Transverse colon (tissue), 4 donors: ENCODE measurements around the gene FAM13C. TPM values are rescaled to one million over a fixed set of nuclear protein-coding genes. Genes with fewer than 3 reads are reported as not detected.

Experiments used
- DNase-seq: peaks from one replicate; pipeline ENCODE4 v3.0.0-alpha.2; 2019
- H3K27ac ChIP-seq, 4 donors: fragments of 200-600 bp; sonication (generic); 2 replicates each; pipeline ENCODE4 v1.5.1; 2016 to 2018; ENCODE audit warnings: inconsistent platforms in 4 of 4
- H3K27me3 ChIP-seq: fragments of 200-600 bp; sonication (generic); 2 replicates; pipeline ENCODE4 v1.5.1; 2017; ENCODE audit warnings: inconsistent platforms
- H3K36me3 ChIP-seq, 4 donors: fragments of 200-600 bp; sonication (generic); 2 replicates each; pipeline ENCODE4 v1.5.1; 2017 to 2019; ENCODE audit warnings: inconsistent platforms in 4 of 4
- H3K4me1 ChIP-seq, 4 donors: fragments of 200-600 bp; sonication (generic); 2 replicates each; pipeline ENCODE4 v1.5.1; 2017 to 2020; ENCODE audit warnings: inconsistent platforms in 4 of 4
- H3K4me3 ChIP-seq, 4 donors: fragments of 200-600 bp; sonication (generic); 1 replicate in 1 of 4; 2 replicates in 3 of 4; pipeline versions ENCODE4 v1.5.1 to v1.6.1; 2017 to 2019; ENCODE audit warnings: inconsistent platforms in 4 of 4
- H3K9me3 ChIP-seq, 2 donors: fragments of 200-600 bp; sonication (generic); 2 replicates each; pipeline ENCODE4 v1.5.1; 2017 to 2019; ENCODE audit warnings: inconsistent platforms in 2 of 2
- CTCF ChIP-seq, 5 experiments: fragments of 200-600 bp in 3 of 5; fragments of 450-650 bp in 2 of 5; sonication (generic) in 3 of 5; IDR thresholded peaks; 1 replicate in 2 of 5; 2 replicates in 3 of 5; pipeline ENCODE4 v1.5.1; 2016 to 2017; ENCODE audit warnings: antibody characterized with exemption in 5 of 5, inconsistent platforms in 3 of 5, mild to moderate bottlenecking in 2 of 5, moderate library complexity in 1 of 5
- EP300 ChIP-seq: sonication (generic); formaldehyde crosslinking; IDR thresholded peaks from one replicate; pipeline ENCODE4 v1.6.1; 2017; ENCODE audit warnings: antibody characterized with exemption, low read depth
- POLR2A ChIP-seq: fragments of 450-650 bp; IDR thresholded peaks from one replicate; pipeline ENCODE4 v1.6.1; 2016; ENCODE audit warnings: antibody characterized with exemption, mild to moderate bottlenecking, moderate library complexity
- POLR2AphosphoS5 ChIP-seq, 3 donors: sonication (generic); formaldehyde crosslinking; IDR thresholded peaks; one replicate each; pipeline ENCODE4 v1.6.1; 2016; ENCODE audit warnings: antibody characterized with exemption in 3 of 3
- WGBS, 2 donors: methylation state at CpG; one replicate each; pipeline ENCODE4 v1.1.5; 2018; ENCODE audit warnings: low coverage in 1 of 2; 5-methylcytosine and 5-hydroxymethylcytosine counted together
- in situ Hi-C, 4 donors: fragments of 200-750 bp; cut with MboI; loops; one replicate each; pipeline versions ENCODE4 v1.15.0 to v1.15.1; 2017; ENCODE audit warnings: low sequenced_read_pairs in 3 of 4, low pct_ligation_motif_present in 1 of 4, low pct_unique_long_range_greater_than_20kb in 1 of 4
- intact Hi-C: fragments of 100-400 bp; cut with DNase I; formaldehyde crosslinking; loops from one replicate; pipeline ENCODE4 v1.15.1; 2023; ENCODE audit warnings: low total_unique reads
- total RNA-seq, 4 donors: library from RNA; depleted of rRNA; stranded (reverse); fragments of >200 nt; gene quantifications; one replicate each; pipeline ENCODE4 v1.1.0, GENCODE V29; 2016

FAM13C gene
- total RNA-seq, 4 donors from 2014 or later = 5.6 to 9.7 (median 6.1) TPM

GRCh38 chr10:59322131-59322530 lies 40.2 kb downstream of the FAM13C start:
- TF ChIP-seq EP300 (no peak), CTCF (IDR thresholded peaks at IDR 0.05) (no peak), POLR2AphosphoS5 (IDR thresholded peaks at IDR 0.05) (no peak), POLR2A (no peak)
- peak overlapping the region in 2 of 4 donors; percentile 43 to 67 for H3K27ac ChIP-seq

GRCh38 chr10:59320355-59320754 lies 42.0 kb downstream of the FAM13C start:
- 52 to 67% methylated on average over 5 of the region's 5 CpGs for WGBS, 2 donors
- H3K4me1 ChIP-seq = peaks cover 0 to 53% (median 18%) of the 10 kb centered on the region in 4 donors
- no peaks in the 10 kb centered on the region for H3K36me3 ChIP-seq
- no peak for TF ChIP-seq POLR2A
- TF ChIP-seq POLR2AphosphoS5 (IDR thresholded peaks at IDR 0.05) = no peak
- no peak for TF ChIP-seq CTCF (IDR thresholded peaks at IDR 0.05)
- TF ChIP-seq EP300 = no peak
- intact Hi-C loops (no loop called here), in situ Hi-C loops (no loop called here)
- no peaks in the 10 kb centered on the region for H3K27me3 ChIP-seq
- H3K9me3 ChIP-seq = no peaks in the 10 kb centered on the region
- no peak overlapping the region for H3K27ac ChIP-seq
- no peak for DNase-seq
- no peak overlapping the region for H3K4me3 ChIP-seq

More at GRCh38 chr10:59322131-59322530, 40.2 kb downstream of the FAM13C start:
- in situ Hi-C loops (no loop called here), intact Hi-C loops (no loop called here)
- WGBS, 2 donors = 77 to 79% methylated on average over 4 of the region's 4 CpGs
- Histone ChIP-seq H3K4me1 (peaks cover 0 to 50% (median 18%) of the 10 kb centered on the region in 4 donors), H3K4me3 (no peak overlapping the region), H3K27me3 (no peaks in the 10 kb centered on the region), H3K9me3 (no peaks in the 10 kb centered on the region), H3K36me3 (no peaks in the 10 kb centered on the region)
- no peak for DNase-seq

DNA sequence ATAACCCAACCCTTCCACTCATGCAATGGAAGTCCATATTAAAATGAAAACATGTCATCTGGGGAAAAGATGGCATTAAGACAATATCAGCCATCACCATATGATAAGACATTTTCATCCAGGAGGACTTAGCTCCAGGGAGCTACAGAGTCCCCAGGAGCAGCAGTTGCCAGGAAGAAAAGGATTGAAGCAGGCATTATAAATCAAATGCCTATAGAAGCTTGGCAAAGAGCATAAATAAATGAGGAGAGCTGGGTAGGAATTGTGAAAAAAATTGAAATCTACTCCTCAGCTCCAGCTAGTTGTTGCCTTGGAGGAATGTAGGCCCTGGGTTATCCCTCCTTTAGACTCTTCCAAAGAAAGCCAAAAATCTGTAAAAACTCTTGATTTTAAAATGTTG lies 42.5 kb downstream of the FAM13C start:
- no peaks in the 10 kb centered on the region for H3K36me3 ChIP-seq
- no peak overlapping the region for H3K27ac ChIP-seq
- no peak for DNase-seq
- peaks cover 0 to 56% (median 18%) of the 10 kb centered on the region in 4 donors for H3K4me1 ChIP-seq
- no peaks in the 10 kb centered on the region for H3K9me3 ChIP-seq
- no peaks in the 10 kb centered on the region for H3K27me3 ChIP-seq
- no peak overlapping the region for H3K4me3 ChIP-seq
- intact Hi-C loops (no loop called here), in situ Hi-C loops (no loop called here)
- TF ChIP-seq EP300 = no peak
- no peak for TF ChIP-seq POLR2AphosphoS5 (IDR thresholded peaks at IDR 0.05)
- TF ChIP-seq CTCF (IDR thresholded peaks at IDR 0.05) = no peak
- TF ChIP-seq POLR2A = no peak

DNA sequence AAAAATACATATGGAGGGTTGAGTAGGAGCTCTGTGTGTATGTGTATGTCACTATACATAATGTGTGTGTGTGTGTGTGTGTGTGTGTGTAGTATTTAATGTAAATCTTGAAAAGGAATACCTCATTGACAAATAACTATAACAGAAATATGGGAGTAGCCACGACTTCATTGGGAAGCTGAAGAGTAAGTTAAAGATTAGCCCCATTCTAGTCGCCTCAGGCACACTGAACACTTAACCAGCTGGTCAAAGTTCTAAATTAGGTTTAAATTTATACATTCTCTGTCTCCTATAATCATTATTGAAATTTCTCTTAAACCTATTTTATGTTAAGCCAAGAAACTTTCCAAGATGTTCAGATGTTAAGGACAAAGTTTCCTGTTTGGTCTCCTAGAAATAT lies 45.3 kb downstream of the FAM13C start:
- no peaks in the 10 kb centered on the region for H3K9me3 ChIP-seq
- no peak overlapping the region for H3K27ac ChIP-seq
- no peak overlapping the region for H3K4me3 ChIP-seq
- DNase-seq = no peak
- no peak for TF ChIP-seq POLR2AphosphoS5 (IDR thresholded peaks at IDR 0.05)
- TF ChIP-seq POLR2A = no peak
- intact Hi-C loops (no loop called here), in situ Hi-C loops (no loop called here)
- WGBS, 2 donors = 41 to 56% methylated on average over 2 of the region's 2 CpGs
- no peaks in the 10 kb centered on the region for H3K36me3 ChIP-seq
- no peaks in the 10 kb centered on the region for H3K27me3 ChIP-seq
- H3K4me1 ChIP-seq = peaks cover 0 to 32% (median 4%) of the 10 kb centered on the region in 4 donors

GRCh38 chr10:59315465-59315864 lies 46.9 kb downstream of the FAM13C start:
- no peak overlapping the region for H3K4me3 ChIP-seq
- no peaks in the 10 kb centered on the region for H3K9me3 ChIP-seq
- peaks cover 0 to 31% (median 3%) of the 10 kb centered on the region in 4 donors for H3K4me1 ChIP-seq
- in situ Hi-C loops = no loop called here
- H3K27ac ChIP-seq = no peak overlapping the region
- DNase-seq = no peak
- no peaks in the 10 kb centered on the region for H3K27me3 ChIP-seq
- TF ChIP-seq POLR2A (no peak), EP300 (no peak), POLR2AphosphoS5 (IDR thresholded peaks at IDR 0.05) (no peak), CTCF (IDR thresholded peaks at IDR 0.05) (no peak)
- no peaks in the 10 kb centered on the region for H3K36me3 ChIP-seq
- intact Hi-C loops = no loop called here
